GM23338 (cell line): Measurements from ENCODE around the gene KRTAP10-1. TPM values are rescaled to one million over a fixed set of nuclear protein-coding genes. Genes with fewer than 3 reads are reported as not detected.

Experiments used
- ATAC-seq: fragments of 200-7000 bp; cut with Tn5 transposase; 3 replicates; pipeline ENCODE4 v1.9.1; 2020
- DNase-seq: peaks from one replicate; pipeline ENCODE4 v3.0.0-alpha.2; 2015; ENCODE audit warnings: low spot score
- H2AFZ ChIP-seq: fragments of 200-600 bp; sonication (generic); 2 replicates; pipeline ENCODE4 v1.8.0; 2016; ENCODE audit warnings: antibody characterized with exemption, mild to moderate bottlenecking, moderate library complexity
- H3F3A ChIP-seq: fragments of 200-600 bp; sonication (generic); replicated peaks from 2 replicates; pipeline ENCODE4 v1.8.0; 2017; ENCODE audit warnings: antibody characterized with exemption, mixed run types, low read depth
- H3K27ac ChIP-seq: fragments of 200-600 bp; sonication (generic); 2 replicates; pipeline ENCODE4 v1.6.1; 2016; ENCODE audit warnings: low read depth
- H3K27me3 ChIP-seq: fragments of 200-600 bp; sonication (generic); 2 replicates; pipeline ENCODE4 v1.8.0; 2016; ENCODE audit warnings: mild to moderate bottlenecking, mixed run types, moderate library complexity; ENCODE audit not compliant: insufficient read depth
- H3K36me3 ChIP-seq: fragments of 200-600 bp; sonication (generic); 2 replicates; pipeline ENCODE4 v1.8.0; 2016; ENCODE audit warnings: mild to moderate bottlenecking; ENCODE audit not compliant: insufficient read depth
- H3K4me1 ChIP-seq: fragments of 200-600 bp; sonication (generic); 2 replicates; pipeline ENCODE4 v1.8.0; 2016; ENCODE audit warnings: mild to moderate bottlenecking, moderate library complexity; ENCODE audit not compliant: insufficient read depth
- H3K4me2 ChIP-seq: fragments of 200-600 bp; sonication (generic); 2 replicates; pipeline ENCODE4 v1.7.1; 2017; ENCODE audit warnings: mixed run types
- H3K4me3 ChIP-seq: fragments of 200-600 bp; sonication (generic); 2 replicates; pipeline ENCODE4 v1.6.1; 2016; ENCODE audit warnings: mixed run types
- H3K79me2 ChIP-seq: fragments of 200-600 bp; sonication (generic); replicated peaks from 2 replicates; pipeline ENCODE4 v1.8.0; 2017; ENCODE audit warnings: mild to moderate bottlenecking; ENCODE audit not compliant: insufficient read depth
- H3K9me2 ChIP-seq: fragments of 200-600 bp; sonication (generic); 2 replicates; pipeline ENCODE4 v1.8.0; 2017; ENCODE audit not compliant: insufficient read depth
- H4K20me1 ChIP-seq: fragments of 200-600 bp; sonication (generic); replicated peaks from 2 replicates; pipeline ENCODE4 v1.8.0; 2017; ENCODE audit warnings: mild to moderate bottlenecking; ENCODE audit not compliant: insufficient read depth
- H3K27ac Mint-ChIP-seq: 2 replicates; pipeline ENCODE4 v1.8.0; 2020; ENCODE audit warnings: inconsistent platforms, mild to moderate bottlenecking, moderate library complexity, mixed read lengths
- H3K27me3 Mint-ChIP-seq: 3 replicates; pipeline ENCODE4 v1.8.0; 2022; ENCODE audit warnings: low read depth, mild to moderate bottlenecking, moderate library complexity, mixed read lengths, inconsistent platforms; ENCODE audit not compliant: insufficient read depth, poor library complexity
- H3K36me3 Mint-ChIP-seq: 3 replicates; pipeline ENCODE4 v1.8.0; 2021; ENCODE audit warnings: low read depth, mild to moderate bottlenecking, inconsistent platforms, moderate library complexity, mixed read lengths
- H3K4me1 Mint-ChIP-seq: 3 replicates; pipeline ENCODE4 v1.8.0; 2020; ENCODE audit warnings: mild to moderate bottlenecking, inconsistent platforms, mixed read lengths
- H3K4me3 Mint-ChIP-seq: 3 replicates; pipeline ENCODE4 v1.8.0; 2021; ENCODE audit warnings: moderate library complexity, mild to moderate bottlenecking, inconsistent platforms, mixed read lengths
- H3K9me3 Mint-ChIP-seq: 3 replicates; pipeline ENCODE4 v1.8.0; 2020; ENCODE audit warnings: moderate library complexity, mild to moderate bottlenecking, inconsistent platforms, mixed read lengths
- CREB1 ChIP-seq: fragments of 250-450 bp; sonication (Bioruptor Pico); IDR thresholded peaks from 2 replicates; pipeline ENCODE4 v1.5.0; 2020; ENCODE audit warnings: low read depth, mild to moderate bottlenecking, moderate library complexity
- CTCF ChIP-seq, 2 experiments: fragments of 200-600 bp in 1 of 2; sonication (generic) in 1 of 2; conservative IDR thresholded peaks; 2 replicates each; pipeline versions ENCODE4 v1.5.1 to v1.6.1; 2016 to 2017; ENCODE audit warnings: antibody characterized with exemption in 2 of 2, low read depth in 2 of 2, mild to moderate bottlenecking in 2 of 2, moderate library complexity in 1 of 2
- ETS1 ChIP-seq: IDR thresholded peaks from 2 replicates; pipeline ENCODE4 v1.6.1; 2016; ENCODE audit warnings: antibody characterized with exemption
- EZH2 ChIP-seq: fragments of 200-600 bp; sonication (generic); IDR thresholded peaks from one replicate; pipeline ENCODE4 v1.8.0; 2017; ENCODE audit warnings: antibody characterized with exemption, mild to moderate bottlenecking, low read depth; ENCODE audit not compliant: unreplicated experiment
- EZH2phosphoT487 ChIP-seq: fragments of 200-600 bp; sonication (generic); IDR thresholded peaks from one replicate; pipeline ENCODE4 v1.8.1; 2018; ENCODE audit warnings: antibody characterized with exemption; ENCODE audit not compliant: unreplicated experiment
- JUNB ChIP-seq: IDR thresholded peaks from one replicate; pipeline ENCODE4 v1.6.1; 2016; ENCODE audit warnings: antibody characterized with exemption; ENCODE audit not compliant: unreplicated experiment
- NANOG ChIP-seq: IDR thresholded peaks from 2 replicates; pipeline ENCODE4 v1.6.1; 2016; ENCODE audit warnings: antibody characterized with exemption, borderline replicate concordance
- POLR2AphosphoS5 ChIP-seq: IDR thresholded peaks from 2 replicates; pipeline ENCODE4 v1.6.1; 2016; ENCODE audit warnings: antibody characterized with exemption, low read depth
- REST ChIP-seq: IDR thresholded peaks from one replicate; pipeline ENCODE4 v1.6.1; 2018; ENCODE audit warnings: antibody characterized with exemption; ENCODE audit not compliant: unreplicated experiment
- STAT1 ChIP-seq: IDR thresholded peaks from one replicate; pipeline ENCODE4 v1.6.1; 2016; ENCODE audit warnings: antibody characterized with exemption; ENCODE audit not compliant: unreplicated experiment
- ZNF114 ChIP-seq: fragments of 250-450 bp; sonication (Bioruptor Pico); IDR thresholded peaks from 2 replicates; pipeline ENCODE4 v1.5.0; 2020; ENCODE audit warnings: mild to moderate bottlenecking, moderate library complexity
- ZNF331 ChIP-seq: fragments of 250-450 bp; sonication (Bioruptor Pico); IDR thresholded peaks from 2 replicates; pipeline ENCODE4 v1.5.0; 2020; ENCODE audit warnings: low read depth, mild to moderate bottlenecking, moderate library complexity
- ZNF462 ChIP-seq: fragments of 250-450 bp; sonication (Bioruptor Pico); IDR thresholded peaks from 2 replicates; pipeline ENCODE4 v1.5.0; 2020; ENCODE audit warnings: mild to moderate bottlenecking, moderate library complexity
- polyA plus RNA-seq: library from polyadenylated mRNA; unstranded; fragments of >200 nt; fragmentation: Nextera tagmentation; extraction: Ambion mirVana; gene quantifications from 2 replicates; pipeline ENCODE4 v1.2.1, GENCODE V29; 2016
- total RNA-seq: library from RNA; depleted of rRNA; stranded (reverse); fragments of >200 nt; shearing (Covaris generic); gene quantifications from 2 replicates; pipeline ENCODE4 v1.2.3, GENCODE V29; 2014

Gene KRTAP10-1
- total and polyA plus RNA-seq, 2 experiments from 2014 or later, result not detected

- Histone ChIP-seq H3K4me2 (no peak overlapping the region), H3K9me2 (no peaks in the 10 kb centered on the region), H2AFZ (no peak overlapping the region), H3K27ac (no peak overlapping the region), H3K4me1 (no peaks in the 10 kb centered on the region), H3K36me3 (no peaks in the 10 kb centered on the region), H3K79me2 (no peaks in the 10 kb centered on the region), H3F3A (no peaks in the 10 kb centered on the region), H4K20me1 (no peaks in the 10 kb centered on the region), H3K4me3 (no peak overlapping the region), H3K27me3 (no peaks in the 10 kb centered on the region)
- no peak; the same call in 2 of the 3 replicates for ATAC-seq
- DNase-seq, result no peak
- Mint-ChIP-seq H3K4me1 (peaks cover 3% of the 10 kb centered on the region; the same call in 2 of the 3 replicates), H3K27ac (no peak overlapping the region), H3K36me3 (no peaks in the 10 kb centered on the region), H3K27me3 (peaks cover 6% of the 10 kb centered on the region), H3K9me3 (peaks cover 4% of the 10 kb centered on the region; the same call in 1 of the 3 replicates), H3K4me3 (no peak overlapping the region)
- TF ChIP-seq STAT1 (no peak), POLR2AphosphoS5 (no peak), ZNF331 (CRISPR knock-in tag) (no peak), ZNF462 (CRISPR knock-in tag) (no peak), ETS1 (no peak), NANOG (no peak), CTCF (conservative IDR thresholded peaks at IDR 0.05; ENCODE audit: low read depth in 2 of 2) (no peak), EZH2 (no peak), JUNB (no peak), CREB1 (no peak), ZNF114 (no peak), REST (no peak), EZH2phosphoT487 (no peak)
Observed at GRCh38 chr21:44532712-44533111, 7.3 kb downstream of the KRTAP10-1 start.
